Measurements from ENCODE around the gene LRRC70. TPM values are rescaled to one million over a fixed set of nuclear protein-coding genes. Genes with fewer than 3 reads are reported as not detected.
"Not testable (repeated sequence)": the region's sequence is repeated elsewhere in the genome, so short reads cannot be mapped to it uniquely, and the experiment has no call there.

LRRC70 gene
- total RNA-seq, 8 experiments from 2014 or later, result 0.58 to 4.3 (median 1.5) TPM

GRCh38 chr5:62561896-62562295 lies 16.7 kb upstream of the LRRC70 start:
- ATAC-seq (replicated peaks in 6 of 8), result no peak
- no peak overlapping the region for H3K4me3 ChIP-seq
- WGBS, 10 experiments, result 67 to 100% (median 100%) methylated on average over 1 of the region's 1 CpG; no CpG with 5 or more reads in 4 of the 10 experiments
- no peak overlapping the region for H3K27ac ChIP-seq
- in situ Hi-C loops (cut with MboI; ENCODE audit: low pct_unique_long_range_greater_than_20kb in 2 of 9, low sequenced_read_pairs in 9 of 9, unreplicated experiment in 9 of 9), result no loop called here
- no peaks in the 10 kb centered on the region for H3K4me1 ChIP-seq (replicated peaks in 1 of 2)

- ATAC-seq (replicated peaks in 6 of 8), result no peak
- H3K27ac ChIP-seq, result no peak overlapping the region
- no peak overlapping the region for H3K4me3 ChIP-seq
- WGBS, 10 experiments, result 56 to 100% (median 91%) methylated on average over 1 of the region's 1 CpG; no CpG with 5 or more reads in 1 of the 10 experiments
- in situ Hi-C loops (cut with MboI; ENCODE audit: low pct_unique_long_range_greater_than_20kb in 2 of 9, low sequenced_read_pairs in 9 of 9, unreplicated experiment in 9 of 9), result no loop called here
- no peaks in the 10 kb centered on the region for H3K4me1 ChIP-seq (replicated peaks in 1 of 2)
Observed at GRCh38 chr5:62562867-62563266, 15.8 kb upstream of the LRRC70 start.

GRCh38 chr5:62564101-62564500 lies 14.5 kb upstream of the LRRC70 start:
- WGBS, 10 experiments, result 63 to 100% (median 85%) methylated on average over 1 to 2 of the region's 2 CpGs; no CpG with 5 or more reads in 1 of the 10 experiments
- no peak overlapping the region for H3K27ac ChIP-seq
- no peaks in the 10 kb centered on the region for H3K4me1 ChIP-seq (replicated peaks in 1 of 2)
- in situ Hi-C loops (cut with MboI; ENCODE audit: low pct_unique_long_range_greater_than_20kb in 2 of 9, low sequenced_read_pairs in 9 of 9, unreplicated experiment in 9 of 9), result no loop called here
- no peak overlapping the region for H3K4me3 ChIP-seq
- no peak for ATAC-seq (replicated peaks in 6 of 8)

- 0 to 80% (median 0%) methylated on average over 1 of the region's 3 CpGs; no CpG with 5 or more reads in 4 of the 10 experiments for WGBS, 10 experiments
- in situ Hi-C loops (cut with MboI; ENCODE audit: low pct_unique_long_range_greater_than_20kb in 2 of 9, low sequenced_read_pairs in 9 of 9, unreplicated experiment in 9 of 9), result not testable (repeated sequence)
Observed at GRCh38 chr5:62565740-62566139, 12.9 kb upstream of the LRRC70 start.

GRCh38 chr5:62568143-62568542 lies 10.5 kb upstream of the LRRC70 start:
- in situ Hi-C loops (cut with MboI; ENCODE audit: low pct_unique_long_range_greater_than_20kb in 2 of 9, low sequenced_read_pairs in 9 of 9, unreplicated experiment in 9 of 9), result no loop called here
- H3K4me3 ChIP-seq, result no peak overlapping the region
- no peak overlapping the region for H3K27ac ChIP-seq
- WGBS, 10 experiments, result 71 to 100% (median 89%) methylated on average over 1 to 4 of the region's 4 CpGs
- no peak for ATAC-seq (replicated peaks in 6 of 8)
- H3K4me1 ChIP-seq (replicated peaks in 1 of 2), result no peaks in the 10 kb centered on the region

More at GRCh38 chr5:62565740-62566139, 12.9 kb upstream of the LRRC70 start:
- not testable (repeated sequence) for H3K27ac ChIP-seq; ATAC-seq (replicated peaks in 6 of 8); H3K4me3 ChIP-seq; H3K4me1 ChIP-seq (replicated peaks in 1 of 2)

GRCh38 chr5:62568800-62569432 lies 9.7 kb upstream of the LRRC70 start:
- ATAC-seq (replicated peaks in 6 of 8), result no peak
- Histone ChIP-seq H3K27ac (no peak overlapping the region), H3K4me3 (no peak overlapping the region), H3K4me1 (replicated peaks in 1 of 2) (no peaks in the 10 kb centered on the region)
- 72 to 100% (median 92%) methylated on average over 1 to 2 of the region's 2 CpGs; no CpG with 5 or more reads in 5 of the 10 experiments for WGBS, 10 experiments
- in situ Hi-C loops (cut with MboI; ENCODE audit: low pct_unique_long_range_greater_than_20kb in 2 of 9, low sequenced_read_pairs in 9 of 9, unreplicated experiment in 9 of 9), result no loop called here

- H3K4me1 ChIP-seq (replicated peaks in 1 of 2), result no peaks in the 10 kb centered on the region
- H3K27ac ChIP-seq, result no peak overlapping the region
- in situ Hi-C loops (cut with MboI; ENCODE audit: low pct_unique_long_range_greater_than_20kb in 2 of 9, low sequenced_read_pairs in 9 of 9, unreplicated experiment in 9 of 9), result no loop called here
- WGBS, 10 experiments, result 10 to 67% (median 60%) methylated on average over 1 of the region's 1 CpG; no CpG with 5 or more reads in 4 of the 10 experiments
- peak in 2 of 8 experiments; percentile 62 to 74 for ATAC-seq (replicated peaks in 6 of 8)
- no peak overlapping the region for H3K4me3 ChIP-seq
Observed at GRCh38 chr5:62569470-62569869, 9.1 kb upstream of the LRRC70 start.

GRCh38 chr5:62572918-62573514 lies 5.6 kb upstream of the LRRC70 start:
- WGBS, 10 experiments, result 91 to 100% (median 99%) methylated on average over 1 to 9 of the region's 9 CpGs
- H3K4me3 ChIP-seq, result no peak overlapping the region
- in situ Hi-C loops (cut with MboI; ENCODE audit: low pct_unique_long_range_greater_than_20kb in 2 of 9, low sequenced_read_pairs in 9 of 9, unreplicated experiment in 9 of 9), result no loop called here
- no peak overlapping the region for H3K27ac ChIP-seq
- ATAC-seq (replicated peaks in 6 of 8), result no peak
- no peaks in the 10 kb centered on the region for H3K4me1 ChIP-seq (replicated peaks in 1 of 2)

- Histone ChIP-seq H3K4me1 (replicated peaks in 1 of 2) (peaks cover 2 to 4% of the 10 kb centered on the region in 2 donors), H3K4me3 (no peak overlapping the region), H3K27ac (no peak overlapping the region)
- no peak for ATAC-seq (replicated peaks in 6 of 8)
- in situ Hi-C loops (cut with MboI; ENCODE audit: low pct_unique_long_range_greater_than_20kb in 2 of 9, low sequenced_read_pairs in 9 of 9, unreplicated experiment in 9 of 9), result no loop called here
- 75 to 100% (median 92%) methylated on average over 1 to 2 of the region's 2 CpGs; no CpG with 5 or more reads in 1 of the 10 experiments for WGBS, 10 experiments
Observed at GRCh38 chr5:62574599-62574998, 4.0 kb upstream of the LRRC70 start.

GRCh38 chr5:62575066-62575465 lies 3.6 kb upstream of the LRRC70 start:
- WGBS, 10 experiments, result 60 to 100% (median 88%) methylated on average over 2 of the region's 2 CpGs; no CpG with 5 or more reads in 1 of the 10 experiments
- Histone ChIP-seq H3K27ac (no peak overlapping the region), H3K4me1 (replicated peaks in 1 of 2) (peaks cover 2 to 4% of the 10 kb centered on the region in 2 donors), H3K4me3 (no peak overlapping the region)
- in situ Hi-C loops (cut with MboI; ENCODE audit: low pct_unique_long_range_greater_than_20kb in 2 of 9, low sequenced_read_pairs in 9 of 9, unreplicated experiment in 9 of 9), result no loop called here
- no peak for ATAC-seq (replicated peaks in 6 of 8)

- 0 to 100% (median 81%) methylated on average over 1 of the region's 1 CpG for WGBS, 10 experiments
- H3K4me3 ChIP-seq, result no peak overlapping the region
- in situ Hi-C loops (cut with MboI; ENCODE audit: low pct_unique_long_range_greater_than_20kb in 2 of 9, low sequenced_read_pairs in 9 of 9, unreplicated experiment in 9 of 9), result no loop called here
- H3K4me1 ChIP-seq (replicated peaks in 1 of 2), result peaks cover 2 to 4% of the 10 kb centered on the region in 2 donors
- peak in 3 of 8 experiments; percentile 69 to 84 (median 72) for ATAC-seq (replicated peaks in 6 of 8)
- H3K27ac ChIP-seq, result no peak overlapping the region
Observed at GRCh38 chr5:62575489-62575888, 3.1 kb upstream of the LRRC70 start.

GRCh38 chr5:62576570-62577170 lies 1.9 kb upstream of the LRRC70 start:
- Histone ChIP-seq H3K4me3 (no peak overlapping the region), H3K27ac (no peak overlapping the region), H3K4me1 (replicated peaks in 1 of 2) (peaks cover 2 to 4% of the 10 kb centered on the region in 2 donors)
- ATAC-seq (replicated peaks in 6 of 8), result no peak
- in situ Hi-C loops (cut with MboI; ENCODE audit: low pct_unique_long_range_greater_than_20kb in 2 of 9, low sequenced_read_pairs in 9 of 9, unreplicated experiment in 9 of 9), result no loop called here
- WGBS, 10 experiments, result 81 to 100% (median 92%) methylated on average over 1 to 4 of the region's 4 CpGs

- Histone ChIP-seq H3K4me1 (replicated peaks in 1 of 2) (peaks cover 2 to 4% of the 10 kb centered on the region in 2 donors), H3K27ac (no peak overlapping the region), H3K4me3 (no peak overlapping the region)
- ATAC-seq (replicated peaks in 6 of 8), result no peak
- 64 to 100% (median 89%) methylated on average over 1 of the region's 1 CpG; no CpG with 5 or more reads in 1 of the 10 experiments for WGBS, 10 experiments
- in situ Hi-C loops (cut with MboI; ENCODE audit: low pct_unique_long_range_greater_than_20kb in 2 of 9, low sequenced_read_pairs in 9 of 9, unreplicated experiment in 9 of 9), result no loop called here
Observed at GRCh38 chr5:62577488-62577887, 1.1 kb upstream of the LRRC70 start.

Measured in motor neuron (in vitro differentiated cells).